PC-3 (cell line): ENCODE data around the gene RBMS3. TPM values are rescaled to one million over a fixed set of nuclear protein-coding genes. Genes with fewer than 3 reads are reported as not detected.

Source experiments
- ATAC-seq: fragments of 200-7000 bp; cut with Tn5 transposase; 2 replicates; pipeline ENCODE4 v1.9.1; 2020; ENCODE audit warnings: mild to moderate bottlenecking, moderate library complexity
- BruUV-seq: library from RNA; stranded (reverse); fragments of 400-500 nt; replicated peaks from 2 replicates; lab custom pipeline; 2021; lab: Mats Ljungman, UMichigan
- CTCF ChIA-PET: fragments of 300-600 bp; sonication (Branson Sonifier 250); formaldehyde crosslinking; loops from one replicate; lab custom pipeline; 2022; ENCODE audit warnings: antibody characterized with exemption; lab: Charles Lee
- POLR2A ChIA-PET: fragments of 300-600 bp; sonication (Branson Sonifier 250); formaldehyde crosslinking; loops from one replicate; lab custom pipeline; 2022; ENCODE audit warnings: antibody characterized with exemption; ENCODE audit not compliant: unreplicated experiment; lab: Charles Lee
- DNase-seq: peaks from one replicate; pipeline ENCODE4 v3.0.0-alpha.2; 2015
- H2AFZ ChIP-seq: fragments of 300-600 bp; sonication (generic); 2 replicates; pipeline ENCODE4 v1.6.0; 2016; ENCODE audit warnings: antibody characterized with exemption, low read length
- H3F3A ChIP-seq: fragments of 300-600 bp; sonication (generic); one replicate; pipeline ENCODE4 v1.6.0; 2017; ENCODE audit warnings: antibody characterized with exemption, low read length, control low read depth, mild to moderate bottlenecking; ENCODE audit not compliant: unreplicated experiment
- H3K27ac ChIP-seq: fragments of 300-600 bp; sonication (generic); 2 replicates; pipeline ENCODE4 v1.5.1; 2016; ENCODE audit warnings: mild to moderate bottlenecking, low read length
- H3K27me3 ChIP-seq: fragments of 300-600 bp; sonication (generic); 2 replicates; pipeline ENCODE4 v1.6.1; 2016; ENCODE audit warnings: low read length, mixed read lengths
- H3K36me3 ChIP-seq: fragments of 300-600 bp; sonication (generic); 2 replicates; pipeline ENCODE4 v1.6.1; 2016; ENCODE audit warnings: low read depth, mixed run types, low read length, mixed read lengths
- H3K4me1 ChIP-seq: fragments of 300-600 bp; sonication (generic); 2 replicates; pipeline ENCODE4 v1.5.1; 2016; ENCODE audit warnings: low read length; ENCODE audit not compliant: insufficient read depth
- H3K4me2 ChIP-seq: fragments of 300-600 bp; sonication (generic); 2 replicates; pipeline ENCODE4 v1.6.0; 2016; ENCODE audit warnings: low read length
- H3K4me3 ChIP-seq: fragments of 300-600 bp; sonication (generic); 2 replicates; pipeline ENCODE4 v1.5.1; 2016; ENCODE audit warnings: mild to moderate bottlenecking, low read length, mixed read lengths
- H3K79me2 ChIP-seq: fragments of 300-600 bp; sonication (generic); 2 replicates; pipeline ENCODE4 v1.6.1; 2017; ENCODE audit warnings: low read length, mixed read lengths
- H3K9ac ChIP-seq: fragments of 300-600 bp; sonication (generic); 2 replicates; pipeline ENCODE4 v1.6.0; 2016; ENCODE audit warnings: mild to moderate bottlenecking, low read length
- H3K9me2 ChIP-seq: fragments of 300-600 bp; sonication (generic); replicated peaks from 2 replicates; pipeline ENCODE4 v1.6.1; 2016; ENCODE audit warnings: mixed run types, low read length, mixed read lengths
- H3K9me3 ChIP-seq: fragments of 300-600 bp; sonication (generic); 2 replicates; pipeline ENCODE4 v1.6.1; 2016; ENCODE audit warnings: low read length, mixed read lengths
- H4K20me1 ChIP-seq: fragments of 300-600 bp; sonication (generic); 2 replicates; pipeline ENCODE4 v1.6.1; 2016; ENCODE audit warnings: low read length, mixed read lengths
- EZH2 ChIP-seq: fragments of 300-600 bp; sonication (generic); IDR thresholded peaks from one replicate; pipeline ENCODE4 v1.6.1; 2017; ENCODE audit warnings: antibody characterized with exemption, mild to moderate bottlenecking, low read length; ENCODE audit not compliant: unreplicated experiment
- EZH2phosphoT487 ChIP-seq: fragments of 300-600 bp; sonication (generic); IDR thresholded peaks from 2 replicates; pipeline ENCODE4 v1.6.1; 2018; ENCODE audit warnings: mild to moderate bottlenecking, antibody characterized with exemption, low read length, borderline replicate concordance
- intact Hi-C: fragments of 100-400 bp; cut with micrococcal nuclease; formaldehyde crosslinking; loops from 2 replicates; pipeline ENCODE4 v1.9.0; 2023
- total RNA-seq: library from RNA; depleted of rRNA; stranded (reverse); fragments of >200 nt; gene quantifications from 2 replicates; pipeline ENCODE4 v1.2.3, GENCODE V29; 2014
- TF ChIP-seq, protein P1 (sequence below): fragments of 300-600 bp; sonication (generic); conservative IDR thresholded peaks from 2 replicates; pipeline ENCODE4 v1.5.1; 2017; ENCODE audit warnings: antibody characterized with exemption, low read depth, mild to moderate bottlenecking, low read length

RBMS3 gene
- total RNA-seq, 1 experiment from 2014 or later, result 5.4 TPM

DNA sequence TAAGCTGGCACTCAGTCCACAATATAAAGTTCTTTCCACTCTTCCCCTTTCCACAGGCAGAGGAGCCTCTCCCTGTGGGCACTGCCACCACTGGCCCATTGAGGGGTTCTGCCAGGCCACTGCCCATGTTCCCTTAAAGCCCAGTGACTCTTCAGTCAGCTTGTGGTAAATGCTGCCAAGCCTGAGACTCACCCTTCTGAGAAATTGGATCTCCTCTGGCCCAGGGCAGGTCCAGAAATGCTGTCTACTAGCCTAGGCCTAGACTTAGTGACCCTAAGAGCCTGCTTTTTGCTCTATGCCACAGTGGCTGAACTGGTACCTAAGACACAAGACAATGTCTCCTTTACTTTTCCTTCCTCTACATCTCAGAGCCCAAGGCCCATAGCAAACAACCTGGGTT lies 295.8 kb downstream of the RBMS3 start:
- no peaks in the 10 kb centered on the region for H3K4me1 ChIP-seq
- H3K79me2 ChIP-seq, result no peaks in the 10 kb centered on the region
- no peaks in the 10 kb centered on the region for H3K9me3 ChIP-seq
- H3F3A ChIP-seq, result no peaks in the 10 kb centered on the region
- H2AFZ ChIP-seq, result no peak overlapping the region
- no peak overlapping the region for H3K9ac ChIP-seq
- no peak overlapping the region for H3K4me3 ChIP-seq
- ATAC-seq (no peak), DNase-seq (no peak)
- TF ChIP-seq EZH2 (no peak), EZH2phosphoT487 (no peak)
- TF ChIP-seq, protein P1, sequence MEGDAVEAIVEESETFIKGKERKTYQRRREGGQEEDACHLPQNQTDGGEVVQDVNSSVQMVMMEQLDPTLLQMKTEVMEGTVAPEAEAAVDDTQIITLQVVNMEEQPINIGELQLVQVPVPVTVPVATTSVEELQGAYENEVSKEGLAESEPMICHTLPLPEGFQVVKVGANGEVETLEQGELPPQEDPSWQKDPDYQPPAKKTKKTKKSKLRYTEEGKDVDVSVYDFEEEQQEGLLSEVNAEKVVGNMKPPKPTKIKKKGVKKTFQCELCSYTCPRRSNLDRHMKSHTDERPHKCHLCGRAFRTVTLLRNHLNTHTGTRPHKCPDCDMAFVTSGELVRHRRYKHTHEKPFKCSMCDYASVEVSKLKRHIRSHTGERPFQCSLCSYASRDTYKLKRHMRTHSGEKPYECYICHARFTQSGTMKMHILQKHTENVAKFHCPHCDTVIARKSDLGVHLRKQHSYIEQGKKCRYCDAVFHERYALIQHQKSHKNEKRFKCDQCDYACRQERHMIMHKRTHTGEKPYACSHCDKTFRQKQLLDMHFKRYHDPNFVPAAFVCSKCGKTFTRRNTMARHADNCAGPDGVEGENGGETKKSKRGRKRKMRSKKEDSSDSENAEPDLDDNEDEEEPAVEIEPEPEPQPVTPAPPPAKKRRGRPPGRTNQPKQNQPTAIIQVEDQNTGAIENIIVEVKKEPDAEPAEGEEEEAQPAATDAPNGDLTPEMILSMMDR, result no peak
- H3K9me2 ChIP-seq, result no peaks in the 10 kb centered on the region
- H3K36me3 ChIP-seq, result no peaks in the 10 kb centered on the region
- no TSS peak for BruUV-seq
- POLR2A ChIA-PET, result no interaction called here
- no peaks in the 10 kb centered on the region for H4K20me1 ChIP-seq
- intact Hi-C loops, result no loop called here
- no peak overlapping the region for H3K27ac ChIP-seq
- no peak overlapping the region for H3K4me2 ChIP-seq
- H3K27me3 ChIP-seq, result no peaks in the 10 kb centered on the region
- CTCF ChIA-PET, result no interaction called here

DNA sequence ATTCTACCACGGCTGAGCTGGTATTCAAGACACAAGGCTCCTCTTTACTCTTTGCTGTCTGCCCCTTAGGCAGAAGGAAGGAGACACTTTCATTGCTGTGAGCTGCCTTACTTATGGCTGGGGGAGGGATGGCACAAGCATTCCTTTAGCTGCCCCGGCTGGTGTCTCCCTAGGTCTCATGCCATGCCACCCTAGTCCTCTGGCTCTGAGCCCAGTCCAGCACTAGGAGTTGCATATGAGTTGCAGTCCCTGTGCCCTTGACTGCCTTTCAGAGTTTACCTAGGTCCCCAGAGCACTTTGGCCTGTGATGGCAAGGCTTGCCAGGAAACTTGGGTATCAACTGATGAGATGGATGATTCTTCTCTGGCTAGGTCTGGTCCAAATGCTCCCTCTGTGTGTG lies 296.4 kb downstream of the RBMS3 start:
- ChIA-PET POLR2A (no interaction called here), CTCF (no interaction called here)
- no peak for TF ChIP-seq EZH2phosphoT487
- TF ChIP-seq EZH2, result no peak
- TF ChIP-seq, protein P1, result no peak
- DNase-seq, result no peak
- intact Hi-C loops, result no loop called here
- H3K36me3 ChIP-seq, result no peaks in the 10 kb centered on the region
- H3K4me3 ChIP-seq, result no peak overlapping the region
- no peaks in the 10 kb centered on the region for H3K9me2 ChIP-seq
- no peaks in the 10 kb centered on the region for H4K20me1 ChIP-seq
- no peaks in the 10 kb centered on the region for H3K9me3 ChIP-seq
- no peaks in the 10 kb centered on the region for H3K79me2 ChIP-seq
- no peaks in the 10 kb centered on the region for H3F3A ChIP-seq
- H3K4me2 ChIP-seq, result no peak overlapping the region
- H2AFZ ChIP-seq, result no peak overlapping the region
- no peak for ATAC-seq
- H3K27ac ChIP-seq, result no peak overlapping the region
- no peaks in the 10 kb centered on the region for H3K4me1 ChIP-seq
- H3K27me3 ChIP-seq, result no peaks in the 10 kb centered on the region
- H3K9ac ChIP-seq, result no peak overlapping the region
- no TSS peak for BruUV-seq

DNA sequence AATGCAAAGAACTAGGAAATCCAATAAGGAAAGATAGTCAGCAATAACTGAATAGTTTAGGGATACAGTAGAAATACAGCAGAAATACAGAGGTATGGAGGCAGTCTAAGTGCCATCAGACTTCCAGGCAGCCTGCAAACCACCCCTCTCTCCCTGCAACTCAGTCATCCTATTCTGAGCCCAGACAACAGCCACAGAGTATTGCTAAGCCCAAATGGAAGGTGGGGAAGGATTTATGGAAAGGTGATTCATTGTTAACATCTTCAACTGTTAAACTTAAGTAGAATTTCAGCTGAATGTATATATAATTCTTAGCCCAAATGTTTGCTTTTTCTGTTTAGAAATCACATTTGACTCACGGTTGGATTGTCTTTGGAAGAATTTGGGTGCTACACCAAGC lies 300.4 kb downstream of the RBMS3 start:
- Histone ChIP-seq H3K4me3 (no peak overlapping the region), H2AFZ (no peak overlapping the region), H3K36me3 (no peaks in the 10 kb centered on the region), H3K9me3 (no peaks in the 10 kb centered on the region), H3K4me1 (no peaks in the 10 kb centered on the region), H3K9me2 (no peaks in the 10 kb centered on the region), H4K20me1 (no peaks in the 10 kb centered on the region), H3K4me2 (no peak overlapping the region), H3K79me2 (no peaks in the 10 kb centered on the region), H3K9ac (no peak overlapping the region), H3K27me3 (no peaks in the 10 kb centered on the region), H3K27ac (no peak overlapping the region), H3F3A (no peaks in the 10 kb centered on the region)
- POLR2A ChIA-PET, result no interaction called here
- no TSS peak for BruUV-seq
- DNase-seq (peak; percentile 46), ATAC-seq (peak; percentile 97)
- TF ChIP-seq EZH2, result no peak
- TF ChIP-seq, protein P1, result no peak
- CTCF ChIA-PET, result no interaction called here
- intact Hi-C loops, result no loop called here
